Left renal cortex interstitium (tissue), 4 donors: Measurements from ENCODE around the gene TARP. TPM values are rescaled to one million over a fixed set of nuclear protein-coding genes. Genes with fewer than 3 reads are reported as not detected.

Source experiments
- DNase-seq, 4 donors: peaks; one replicate each; pipeline ENCODE4 v3.0.0-alpha.2; 2013; ENCODE audit warnings: low read depth in 4 of 4, low spot score in 2 of 4, missing footprints in 1 of 4
- polyA plus RNA-seq, 4 donors: library from polyadenylated mRNA; unstranded; fragments of 120-200 nt; gene quantifications; one replicate each; pipeline ENCODE4 v1.2.1, GENCODE V29; 2013; ENCODE audit not compliant: insufficient read length in 4 of 4

TARP gene

DNA sequence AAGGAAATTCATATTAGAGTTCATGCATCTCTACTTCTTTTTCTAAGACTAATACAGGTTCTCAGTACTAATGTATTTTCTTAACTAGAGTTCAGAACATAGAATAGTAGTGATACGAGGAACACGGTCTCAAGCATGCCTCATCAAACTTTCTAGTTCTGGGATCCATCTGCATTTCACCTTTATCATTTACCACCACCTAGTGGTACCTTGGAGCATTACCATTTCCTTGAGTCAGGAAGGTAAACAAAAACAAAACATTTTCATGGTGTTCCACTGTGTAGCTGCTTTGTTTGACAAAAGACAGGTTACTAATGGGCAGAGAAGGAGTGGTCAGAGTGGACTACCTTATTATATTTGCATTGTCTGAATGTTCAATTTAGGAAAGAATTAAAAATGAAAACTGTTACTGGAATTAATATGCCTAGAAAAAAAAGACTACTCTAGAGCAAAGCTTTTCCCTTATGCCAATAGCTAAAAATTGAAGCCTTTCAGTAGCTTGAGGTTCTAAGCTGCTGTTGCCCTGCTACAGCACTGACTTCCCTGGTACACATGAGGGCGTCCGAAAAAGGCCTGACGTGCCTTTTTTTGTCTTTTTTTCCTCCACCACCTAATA lies 50.8 kb downstream of the TARP start:
- peak in 1 of 4 donors; percentile 61 for DNase-seq

DNA sequence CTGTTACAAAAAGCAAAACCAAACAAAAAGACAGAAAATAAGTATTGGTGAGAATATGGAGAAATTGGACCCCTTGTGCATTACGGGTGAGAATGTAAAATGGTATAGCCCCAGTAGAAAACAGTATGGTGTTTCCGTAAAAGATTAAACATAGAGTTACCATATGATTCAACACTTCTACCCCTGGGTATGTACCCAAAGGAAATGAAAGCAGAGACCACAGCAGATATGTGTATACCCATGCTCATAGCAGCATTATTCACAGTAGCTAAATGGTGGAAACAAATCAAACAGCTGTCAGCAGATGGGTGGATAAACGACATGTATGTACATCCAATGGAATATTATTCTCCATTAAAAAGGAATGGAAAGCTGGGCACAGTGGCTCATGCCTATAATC lies 53.0 kb downstream of the TARP start:
- no peak for DNase-seq

DNA sequence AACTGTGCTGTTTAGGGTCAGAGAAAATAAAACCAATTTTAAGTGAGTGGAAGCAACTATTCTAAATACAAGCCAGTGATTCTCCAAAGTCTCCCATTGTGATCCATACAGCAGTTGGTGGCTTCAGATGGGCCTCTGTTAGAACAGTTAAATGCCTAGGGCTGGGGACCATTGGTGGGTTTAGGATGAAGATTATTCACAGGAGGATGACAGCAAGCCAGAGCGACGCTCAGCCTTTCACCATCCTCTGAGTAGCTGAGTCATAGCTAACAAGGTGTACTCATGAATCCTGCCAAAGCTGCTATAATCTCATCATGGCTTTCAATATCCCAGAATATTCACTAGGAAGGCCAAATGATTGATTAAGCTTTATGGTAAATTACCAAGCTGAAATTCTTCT lies 55.8 kb downstream of the TARP start:
- DNase-seq, result no peak

DNA sequence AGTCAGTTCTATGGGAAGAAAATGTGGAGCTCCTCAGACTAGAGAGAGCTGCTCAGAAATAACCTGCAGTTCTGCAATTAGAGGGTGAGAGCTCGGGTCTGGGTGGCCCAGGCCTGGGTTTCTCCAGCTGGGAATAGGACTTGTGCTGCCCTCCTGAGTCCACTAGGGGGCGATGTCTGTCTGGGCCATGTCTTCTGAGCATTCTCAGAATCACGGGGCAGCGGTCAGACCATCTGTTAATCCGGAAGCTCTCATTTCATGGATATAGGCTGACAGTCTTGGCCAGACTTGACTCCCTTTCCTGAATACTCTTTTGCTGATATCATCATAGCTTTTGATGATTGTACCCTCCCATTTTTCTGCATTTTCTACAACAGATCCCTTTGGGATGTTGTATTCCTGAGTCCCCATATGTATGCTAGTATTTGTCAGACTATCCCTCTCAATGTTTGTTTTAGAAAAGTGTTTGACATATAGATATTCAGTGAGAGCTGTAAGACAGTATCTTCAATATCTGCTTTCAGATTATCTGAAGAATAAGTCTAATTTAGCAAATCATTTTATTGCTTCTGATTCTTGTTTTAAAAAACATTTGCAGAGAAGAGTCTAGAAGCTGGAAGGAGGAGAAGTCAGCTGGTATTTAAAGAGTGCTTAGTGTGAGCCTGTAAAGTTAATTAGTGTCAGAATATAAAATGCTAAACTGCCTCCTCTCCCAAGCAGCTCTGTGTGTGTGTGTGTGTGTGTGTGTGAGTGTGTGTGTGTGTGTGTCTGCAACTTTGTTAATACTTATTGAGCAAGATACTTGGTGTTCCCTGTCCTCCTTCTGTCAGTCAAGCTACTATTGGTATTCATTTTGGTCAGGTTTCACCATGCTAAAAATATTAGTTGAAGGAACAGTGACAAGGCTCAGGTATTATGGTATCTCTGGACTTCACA lies 57.4 kb downstream of the TARP start:
- DNase-seq, result peak; percentile 59 to 76 (median 66)

DNA sequence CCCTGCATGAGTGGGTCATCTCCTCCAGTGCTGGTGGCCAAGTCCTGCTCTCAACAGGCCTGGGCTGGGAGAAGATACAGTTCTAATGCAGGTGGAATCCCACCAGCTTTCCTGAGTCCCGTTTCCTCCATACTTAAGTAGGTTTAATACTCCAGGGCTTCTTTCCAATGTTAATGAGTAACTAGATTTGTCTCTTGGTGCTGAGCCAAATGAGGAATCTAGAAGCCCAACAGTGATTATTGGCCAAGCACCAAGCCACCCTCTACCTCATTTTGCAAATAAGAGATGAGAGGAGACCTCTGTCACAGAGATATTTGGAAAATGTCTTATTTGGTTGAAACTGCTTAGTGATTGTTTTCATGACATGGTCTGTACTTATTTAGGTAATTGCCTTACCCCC lies 58.3 kb downstream of the TARP start:
- no peak for DNase-seq

DNA sequence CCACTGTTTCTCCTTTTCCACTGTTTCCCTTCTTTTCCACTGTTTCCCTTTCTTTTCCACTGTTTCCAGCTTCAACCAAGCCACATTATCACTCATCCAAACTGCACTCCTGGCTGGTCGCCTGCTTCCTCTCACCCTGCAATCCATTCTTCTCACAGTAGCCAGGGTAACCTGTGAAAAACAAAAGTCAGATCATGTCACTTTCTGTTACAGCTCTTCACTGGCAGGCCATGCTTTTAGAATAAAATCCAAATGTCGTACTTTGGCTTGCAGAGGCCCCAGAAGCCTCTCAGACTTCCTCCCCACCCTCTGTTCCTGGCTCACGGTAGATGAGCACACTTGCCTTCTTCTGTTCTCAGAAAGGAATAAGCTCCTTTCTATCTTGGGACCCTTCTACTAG lies 61.5 kb downstream of the TARP start:
- no peak for DNase-seq

DNA sequence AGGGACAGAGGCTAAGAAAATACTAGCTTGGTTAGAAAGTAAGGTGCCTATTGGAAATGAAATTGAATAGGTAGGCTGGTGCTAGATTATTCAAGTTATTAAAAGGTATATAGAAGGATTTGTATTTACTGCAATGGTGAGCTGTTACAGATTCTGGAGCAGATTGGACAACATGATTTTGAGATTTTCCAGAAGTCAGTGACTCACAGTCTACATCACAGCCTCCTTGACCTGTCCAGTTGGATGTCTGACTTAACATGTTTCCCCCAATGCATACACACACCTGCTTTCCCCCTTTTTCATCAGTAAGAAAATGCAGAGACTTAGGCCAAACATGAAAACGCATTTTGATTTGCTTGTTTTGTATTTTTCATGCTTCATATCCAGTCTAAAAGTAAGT lies 62.0 kb downstream of the TARP start:
- no peak for DNase-seq

Other genes starting within 250 kb of the TARP start
- gene STARD3NL, start 95.4 kb downstream of the TARP start, polyA plus RNA-seq, result 10 to 100 TPM; 61.1 to 72.7 (median 66.5) TPM